HL-60 (cell line): ENCODE results near the gene BEGAIN.

ENCODE experiments used
- DNase-seq, 2 experiments: peaks; one replicate each; pipeline ENCODE4 v3.0.0-alpha.2; 2010 to 2020; ENCODE audit warnings: low read depth in 1 of 2, low spot score in 1 of 2
- H3K27ac ChIP-seq: fragments of 250-450 bp; sonication (Bioruptor Pico); replicated peaks from 2 replicates; pipeline ENCODE4 v1.5.1; 2020; ENCODE audit warnings: mild to moderate bottlenecking, moderate library complexity
- H3K27me3 ChIP-seq: fragments of 250-450 bp; sonication (Bioruptor Pico); 2 replicates; pipeline ENCODE4 v1.5.1; 2021; ENCODE audit warnings: mild to moderate bottlenecking, moderate library complexity; ENCODE audit not compliant: insufficient read depth, poor library complexity, severe bottlenecking
- H3K4me3 ChIP-seq: replicated peaks from 2 replicates; pipeline ENCODE4 v1.5.1; 2011; ENCODE audit warnings: mild to moderate bottlenecking, control low read depth, low read length; ENCODE audit not compliant: insufficient read depth
- CTCF ChIP-seq: IDR thresholded peaks from one replicate; pipeline ENCODE4 v1.5.1; 2011; ENCODE audit warnings: low read length, control low read depth, inconsistent platforms; ENCODE audit not compliant: insufficient read depth
- GABPA ChIP-seq: IDR thresholded peaks from 2 replicates; pipeline ENCODE4 v1.6.1; 2012; ENCODE audit warnings: low read depth
- POLR2AphosphoS5 ChIP-seq: IDR thresholded peaks from 2 replicates; pipeline ENCODE4 v1.6.1; 2012; ENCODE audit warnings: low read depth
- REST ChIP-seq: IDR thresholded peaks from 2 replicates; pipeline ENCODE4 v1.6.1; 2012; ENCODE audit warnings: low read depth; ENCODE audit not compliant: insufficient replicate concordance
- SPI1 ChIP-seq: IDR thresholded peaks from 2 replicates; pipeline ENCODE4 v1.6.1; 2012; ENCODE audit warnings: low read depth, mild to moderate bottlenecking, borderline replicate concordance

Gene BEGAIN

GRCh38 chr14:100526057-100526456 is 61.2 kb downstream of the BEGAIN start:
- Histone ChIP-seq H3K27ac (no peak overlapping the region), H3K4me3 (no peak overlapping the region), H3K27me3 (no peaks in the 10 kb centered on the region)
- no peak for DNase-seq
- TF ChIP-seq GABPA (no peak), POLR2AphosphoS5 (no peak), REST (no peak), CTCF (no peak), SPI1 (no peak)

GRCh38 chr14:100525615-100526014 is 61.6 kb downstream of the BEGAIN start:
- Histone ChIP-seq H3K4me3 (no peak overlapping the region), H3K27me3 (no peaks in the 10 kb centered on the region), H3K27ac (no peak overlapping the region)
- no peak for DNase-seq
- TF ChIP-seq POLR2AphosphoS5 (no peak), SPI1 (no peak), REST (no peak), CTCF (no peak), GABPA (no peak)

- peak in 1 of 2 experiments; percentile 37 for DNase-seq
- no peaks in the 10 kb centered on the region for H3K27me3 ChIP-seq
- no peak for TF ChIP-seq REST
- peak; percentile 7 for TF ChIP-seq CTCF
- no peak for TF ChIP-seq POLR2AphosphoS5
Measured at GRCh38 chr14:100524933-100525243, 62.3 kb downstream of the BEGAIN start.

More at GRCh38 chr14:100524933-100525243, 62.3 kb downstream of the BEGAIN start:
- H3K27ac ChIP-seq, result no peak overlapping the region
- no peak overlapping the region for H3K4me3 ChIP-seq
